HL-60 (cell line): ENCODE data around the gene MYL10.

ENCODE experiments used
- DNase-seq, 2 experiments: peaks; one replicate each; pipeline ENCODE4 v3.0.0-alpha.2; 2010 to 2020; ENCODE audit warnings: low read depth in 1 of 2, low spot score in 1 of 2
- H3K27ac ChIP-seq: fragments of 250-450 bp; sonication (Bioruptor Pico); replicated peaks from 2 replicates; pipeline ENCODE4 v1.5.1; 2020; ENCODE audit warnings: mild to moderate bottlenecking, moderate library complexity
- H3K27me3 ChIP-seq: fragments of 250-450 bp; sonication (Bioruptor Pico); 2 replicates; pipeline ENCODE4 v1.5.1; 2021; ENCODE audit warnings: mild to moderate bottlenecking, moderate library complexity; ENCODE audit not compliant: insufficient read depth, poor library complexity, severe bottlenecking
- H3K4me3 ChIP-seq: replicated peaks from 2 replicates; pipeline ENCODE4 v1.5.1; 2011; ENCODE audit warnings: mild to moderate bottlenecking, control low read depth, low read length; ENCODE audit not compliant: insufficient read depth
- CTCF ChIP-seq: IDR thresholded peaks from one replicate; pipeline ENCODE4 v1.5.1; 2011; ENCODE audit warnings: low read length, control low read depth, inconsistent platforms; ENCODE audit not compliant: insufficient read depth
- GABPA ChIP-seq: IDR thresholded peaks from 2 replicates; pipeline ENCODE4 v1.6.1; 2012; ENCODE audit warnings: low read depth
- POLR2AphosphoS5 ChIP-seq: IDR thresholded peaks from 2 replicates; pipeline ENCODE4 v1.6.1; 2012; ENCODE audit warnings: low read depth
- SPI1 ChIP-seq: IDR thresholded peaks from 2 replicates; pipeline ENCODE4 v1.6.1; 2012; ENCODE audit warnings: low read depth, mild to moderate bottlenecking, borderline replicate concordance
- TF ChIP-seq, protein P1 (sequence below): IDR thresholded peaks from 2 replicates; pipeline ENCODE4 v1.6.1; 2012; ENCODE audit warnings: low read depth; ENCODE audit not compliant: insufficient replicate concordance

The MYL10 gene

GRCh38 chr7:101614098-101614938 is 14.8 kb downstream of the MYL10 start:
- TF ChIP-seq GABPA (no peak), POLR2AphosphoS5 (no peak), CTCF (no peak), SPI1 (no peak)
- TF ChIP-seq, protein P1, sequence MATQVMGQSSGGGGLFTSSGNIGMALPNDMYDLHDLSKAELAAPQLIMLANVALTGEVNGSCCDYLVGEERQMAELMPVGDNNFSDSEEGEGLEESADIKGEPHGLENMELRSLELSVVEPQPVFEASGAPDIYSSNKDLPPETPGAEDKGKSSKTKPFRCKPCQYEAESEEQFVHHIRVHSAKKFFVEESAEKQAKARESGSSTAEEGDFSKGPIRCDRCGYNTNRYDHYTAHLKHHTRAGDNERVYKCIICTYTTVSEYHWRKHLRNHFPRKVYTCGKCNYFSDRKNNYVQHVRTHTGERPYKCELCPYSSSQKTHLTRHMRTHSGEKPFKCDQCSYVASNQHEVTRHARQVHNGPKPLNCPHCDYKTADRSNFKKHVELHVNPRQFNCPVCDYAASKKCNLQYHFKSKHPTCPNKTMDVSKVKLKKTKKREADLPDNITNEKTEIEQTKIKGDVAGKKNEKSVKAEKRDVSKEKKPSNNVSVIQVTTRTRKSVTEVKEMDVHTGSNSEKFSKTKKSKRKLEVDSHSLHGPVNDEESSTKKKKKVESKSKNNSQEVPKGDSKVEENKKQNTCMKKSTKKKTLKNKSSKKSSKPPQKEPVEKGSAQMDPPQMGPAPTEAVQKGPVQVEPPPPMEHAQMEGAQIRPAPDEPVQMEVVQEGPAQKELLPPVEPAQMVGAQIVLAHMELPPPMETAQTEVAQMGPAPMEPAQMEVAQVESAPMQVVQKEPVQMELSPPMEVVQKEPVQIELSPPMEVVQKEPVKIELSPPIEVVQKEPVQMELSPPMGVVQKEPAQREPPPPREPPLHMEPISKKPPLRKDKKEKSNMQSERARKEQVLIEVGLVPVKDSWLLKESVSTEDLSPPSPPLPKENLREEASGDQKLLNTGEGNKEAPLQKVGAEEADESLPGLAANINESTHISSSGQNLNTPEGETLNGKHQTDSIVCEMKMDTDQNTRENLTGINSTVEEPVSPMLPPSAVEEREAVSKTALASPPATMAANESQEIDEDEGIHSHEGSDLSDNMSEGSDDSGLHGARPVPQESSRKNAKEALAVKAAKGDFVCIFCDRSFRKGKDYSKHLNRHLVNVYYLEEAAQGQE = no peak
- Histone ChIP-seq H3K4me3 (no peak overlapping the region), H3K27me3 (no peaks in the 10 kb centered on the region), H3K27ac (no peak overlapping the region)
- DNase-seq = no peak

DNA sequence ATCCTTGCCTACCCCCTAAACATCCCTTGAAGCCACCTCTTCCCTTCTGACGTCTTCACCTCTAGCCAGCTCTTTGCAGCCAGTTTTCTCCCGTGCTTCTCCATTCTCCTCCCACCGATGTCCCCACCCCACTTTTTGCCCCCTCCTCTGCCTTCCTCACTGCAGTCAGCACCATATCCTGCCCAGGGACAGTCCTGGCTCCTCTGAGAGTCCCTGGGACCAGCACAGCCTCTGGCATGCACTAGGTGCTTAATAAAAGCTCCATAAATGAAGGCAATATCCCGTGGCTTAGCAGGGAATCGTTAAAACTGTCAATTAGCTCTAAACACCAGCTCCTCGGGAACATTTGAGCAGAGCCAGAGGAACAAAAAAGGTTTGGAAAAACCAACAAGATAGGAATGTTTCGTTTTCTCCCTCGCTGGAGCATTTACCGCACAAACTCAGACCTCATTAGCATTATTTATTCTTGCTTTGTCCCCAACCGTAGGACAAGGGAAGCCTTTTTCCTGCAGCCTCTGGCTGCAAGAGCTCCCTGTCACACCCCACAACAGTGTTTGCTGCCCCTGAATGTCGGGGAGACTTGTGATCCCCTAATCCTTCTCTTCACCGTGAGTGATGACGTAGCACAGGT is 16.1 kb downstream of the MYL10 start:
- Histone ChIP-seq H3K4me3 (no peak overlapping the region), H3K27ac (no peak overlapping the region), H3K27me3 (no peaks in the 10 kb centered on the region)
- DNase-seq = no peak
- TF ChIP-seq CTCF (no peak), SPI1 (no peak), GABPA (no peak), POLR2AphosphoS5 (no peak)
- TF ChIP-seq, protein P1 = no peak

GRCh38 chr7:101608772-101609713 is 20.1 kb downstream of the MYL10 start:
- TF ChIP-seq CTCF (no peak), GABPA (no peak), SPI1 (no peak), POLR2AphosphoS5 (no peak)
- TF ChIP-seq, protein P1 = no peak
- no peak overlapping the region for H3K4me3 ChIP-seq
- H3K27ac ChIP-seq = no peak overlapping the region
- no peak for DNase-seq
- H3K27me3 ChIP-seq = no peaks in the 10 kb centered on the region
